Gastrocnemius medialis (tissue), 4 donors: ENCODE measurements around the gene DSE.

Experiments
- POLR2A ChIP-seq, 2 donors: fragments of 450-650 bp; IDR thresholded peaks; one replicate each; pipeline ENCODE4 v1.6.1; 2017; ENCODE audit warnings: antibody characterized with exemption in 2 of 2, mild to moderate bottlenecking in 2 of 2, moderate library complexity in 2 of 2
- TF ChIP-seq, protein P1 (sequence below), 5 experiments: fragments of 450-650 bp in 3 of 5; fragments of 200-600 bp in 2 of 5; sonication (generic) in 2 of 5; IDR thresholded peaks in 4 of 5; conservative IDR thresholded peaks in 1 of 5; 1 replicate in 4 of 5; 2 replicates in 1 of 5; pipeline ENCODE4 v1.5.1; 2016 to 2019; ENCODE audit warnings: antibody characterized with exemption in 5 of 5, mild to moderate bottlenecking in 3 of 5, moderate library complexity in 3 of 5

DNA sequence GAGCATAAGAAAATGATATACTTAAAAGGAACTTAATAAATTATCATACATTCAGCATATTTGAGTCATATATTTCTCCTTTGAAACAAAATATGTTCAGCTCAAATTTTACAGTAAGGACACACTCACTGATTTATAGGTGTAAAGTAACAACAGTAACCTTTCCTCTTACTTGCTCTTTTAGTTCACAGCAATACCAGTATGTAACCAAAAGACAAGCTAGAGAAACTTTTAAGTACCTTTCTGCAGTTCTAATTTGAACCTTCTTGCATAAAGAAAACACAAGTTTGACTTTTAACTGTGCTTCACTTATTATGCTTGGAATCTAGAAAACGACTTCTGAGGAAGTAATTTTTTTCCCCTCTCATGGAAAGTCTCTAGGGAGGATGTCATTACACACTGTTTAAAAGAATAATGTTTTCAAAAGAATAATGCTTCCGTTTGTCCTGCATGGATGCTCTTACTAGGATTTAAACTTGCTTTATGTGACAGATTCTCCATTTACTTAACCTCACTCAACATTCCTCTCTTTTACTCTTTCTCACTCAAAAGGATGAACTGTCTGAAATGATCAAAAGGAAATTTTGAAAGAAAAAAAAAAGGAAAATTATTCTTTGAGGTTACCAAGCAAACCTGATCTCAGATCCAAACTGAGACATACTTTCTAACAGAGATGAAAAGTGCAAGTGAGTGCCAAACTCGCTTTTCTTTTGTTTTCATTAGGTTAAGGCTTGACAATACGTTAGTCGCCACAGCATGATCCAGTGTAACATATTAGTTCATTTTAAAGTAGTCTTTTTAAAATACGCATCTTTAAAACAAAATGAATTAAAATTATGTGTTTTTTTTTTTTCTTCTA lies 68.1 kb downstream of the DSE start:
- TF ChIP-seq POLR2A (IDR thresholded peaks at IDR 0.05): no peak
- TF ChIP-seq, protein P1, sequence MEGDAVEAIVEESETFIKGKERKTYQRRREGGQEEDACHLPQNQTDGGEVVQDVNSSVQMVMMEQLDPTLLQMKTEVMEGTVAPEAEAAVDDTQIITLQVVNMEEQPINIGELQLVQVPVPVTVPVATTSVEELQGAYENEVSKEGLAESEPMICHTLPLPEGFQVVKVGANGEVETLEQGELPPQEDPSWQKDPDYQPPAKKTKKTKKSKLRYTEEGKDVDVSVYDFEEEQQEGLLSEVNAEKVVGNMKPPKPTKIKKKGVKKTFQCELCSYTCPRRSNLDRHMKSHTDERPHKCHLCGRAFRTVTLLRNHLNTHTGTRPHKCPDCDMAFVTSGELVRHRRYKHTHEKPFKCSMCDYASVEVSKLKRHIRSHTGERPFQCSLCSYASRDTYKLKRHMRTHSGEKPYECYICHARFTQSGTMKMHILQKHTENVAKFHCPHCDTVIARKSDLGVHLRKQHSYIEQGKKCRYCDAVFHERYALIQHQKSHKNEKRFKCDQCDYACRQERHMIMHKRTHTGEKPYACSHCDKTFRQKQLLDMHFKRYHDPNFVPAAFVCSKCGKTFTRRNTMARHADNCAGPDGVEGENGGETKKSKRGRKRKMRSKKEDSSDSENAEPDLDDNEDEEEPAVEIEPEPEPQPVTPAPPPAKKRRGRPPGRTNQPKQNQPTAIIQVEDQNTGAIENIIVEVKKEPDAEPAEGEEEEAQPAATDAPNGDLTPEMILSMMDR (IDR thresholded peaks at IDR 0.05 in 4 of 5, conservative IDR thresholded peaks at IDR 0.05 in 1 of 5): no peak
